HepG2 (cell line): Measurements from ENCODE around the gene NFE2L1. TPM values are rescaled to one million over a fixed set of nuclear protein-coding genes. Genes with fewer than 3 reads are reported as not detected.

Experiments
- ETV5 ChIP-seq: IDR thresholded peaks from 2 replicates; pipeline ENCODE4 v1.6.1; 2018; ENCODE audit warnings: missing biosample characterization, missing genetic modification reagents, inconsistent platforms, borderline replicate concordance
- GATA4 ChIP-seq: sonication (generic); IDR thresholded peaks from 2 replicates; pipeline ENCODE4 v1.6.1; 2016; ENCODE audit warnings: antibody characterized with exemption, low read depth, borderline replicate concordance
- KAT7 ChIP-seq: IDR thresholded peaks from 2 replicates; pipeline ENCODE4 v1.6.1; 2018; ENCODE audit warnings: borderline replicate concordance, missing compliant biosample characterization
- PLRG1 ChIP-seq: fragments of 450-650 bp; conservative IDR thresholded peaks from 2 replicates; pipeline ENCODE4 v1.6.1; 2016
- ZNF230 ChIP-seq: sonication (generic); formaldehyde crosslinking; IDR thresholded peaks from 2 replicates; pipeline ENCODE4 v1.4.0; 2020; ENCODE audit warnings: mild to moderate bottlenecking, missing genetic modification reagents
- ZNF350 ChIP-seq: sonication (generic); formaldehyde crosslinking; IDR thresholded peaks from 2 replicates; pipeline ENCODE4 v1.4.0; 2020; ENCODE audit warnings: mild to moderate bottlenecking, low read depth, missing genetic modification reagents, borderline replicate concordance
- ZNF615 ChIP-seq: sonication (generic); formaldehyde crosslinking; IDR thresholded peaks from 2 replicates; pipeline ENCODE4 v1.5.0; 2020; ENCODE audit warnings: mild to moderate bottlenecking, missing genetic modification reagents, borderline replicate concordance
- ZNF766 ChIP-seq: sonication (generic); formaldehyde crosslinking; IDR thresholded peaks from 2 replicates; pipeline ENCODE4 v1.5.0; 2020; ENCODE audit warnings: missing genetic modification reagents, borderline replicate concordance
- polyA plus RNA-seq, 8 experiments: library from polyadenylated mRNA; depleted of rRNA in 3 of 8; stranded (reverse) in 7 of 8; unstranded in 1 of 8; fragments of >200 nt; fragmentation: Illumina TruSeq in 4 of 8; extraction: Trizol in 4 of 8; gene quantifications; 2 replicates each; pipeline versions ENCODE4 v1.2.1 to v1.2.3, GENCODE V29; 2011 to 2016; ENCODE audit warnings: low read depth in 4 of 8, missing spikeins in 1 of 8, mixed read lengths in 1 of 8; ENCODE audit not compliant: insufficient read depth in 1 of 8
- total RNA-seq, 5 experiments: library from RNA; depleted of rRNA; stranded (reverse); fragments of >200 nt; fragmentation: Illumina TruSeq; extraction: Trizol; gene quantifications; 2 replicates each; pipeline ENCODE4 v1.2.3, GENCODE V29; 2016; ENCODE audit warnings: low read depth in 1 of 5
- TF ChIP-seq, protein P1 (sequence below): sonication (generic); formaldehyde crosslinking; IDR thresholded peaks from 2 replicates; pipeline ENCODE4 v1.8.0; 2022; ENCODE audit warnings: missing genetic modification reagents, mild to moderate bottlenecking, moderate library complexity, borderline replicate concordance
- TF ChIP-seq, protein P2 (sequence below): sonication (generic); formaldehyde crosslinking; IDR thresholded peaks from 2 replicates; pipeline ENCODE4 v1.5.1; 2020; ENCODE audit warnings: missing genetic modification reagents, mild to moderate bottlenecking, borderline replicate concordance
- TF ChIP-seq, protein P3 (sequence below): sonication (generic); formaldehyde crosslinking; IDR thresholded peaks from 2 replicates; pipeline ENCODE4 v1.8.1; 2022; ENCODE audit warnings: low read depth, mild to moderate bottlenecking, missing genetic modification reagents
- TF ChIP-seq, protein P4 (sequence below): sonication (generic); formaldehyde crosslinking; IDR thresholded peaks from 2 replicates; pipeline ENCODE4 v1.4.0; 2020; ENCODE audit warnings: missing genetic modification reagents
- TF ChIP-seq, protein P5 (sequence below): sonication (generic); formaldehyde crosslinking; IDR thresholded peaks from 2 replicates; pipeline ENCODE4 v1.8.0; 2022; ENCODE audit warnings: mild to moderate bottlenecking, missing genetic modification reagents, moderate library complexity
- TF ChIP-seq, protein P6 (sequence below): sonication (generic); formaldehyde crosslinking; IDR thresholded peaks from 2 replicates; pipeline ENCODE4 v1.5.1; 2020; ENCODE audit warnings: missing genetic modification reagents, mild to moderate bottlenecking, borderline replicate concordance

The NFE2L1 gene
- total and polyA plus RNA-seq, 2 of the 13 experiments (the other 11 are each of a cell fraction or from before 2014, with no cell fraction given), result 67.0 to 234 TPM

DNA sequence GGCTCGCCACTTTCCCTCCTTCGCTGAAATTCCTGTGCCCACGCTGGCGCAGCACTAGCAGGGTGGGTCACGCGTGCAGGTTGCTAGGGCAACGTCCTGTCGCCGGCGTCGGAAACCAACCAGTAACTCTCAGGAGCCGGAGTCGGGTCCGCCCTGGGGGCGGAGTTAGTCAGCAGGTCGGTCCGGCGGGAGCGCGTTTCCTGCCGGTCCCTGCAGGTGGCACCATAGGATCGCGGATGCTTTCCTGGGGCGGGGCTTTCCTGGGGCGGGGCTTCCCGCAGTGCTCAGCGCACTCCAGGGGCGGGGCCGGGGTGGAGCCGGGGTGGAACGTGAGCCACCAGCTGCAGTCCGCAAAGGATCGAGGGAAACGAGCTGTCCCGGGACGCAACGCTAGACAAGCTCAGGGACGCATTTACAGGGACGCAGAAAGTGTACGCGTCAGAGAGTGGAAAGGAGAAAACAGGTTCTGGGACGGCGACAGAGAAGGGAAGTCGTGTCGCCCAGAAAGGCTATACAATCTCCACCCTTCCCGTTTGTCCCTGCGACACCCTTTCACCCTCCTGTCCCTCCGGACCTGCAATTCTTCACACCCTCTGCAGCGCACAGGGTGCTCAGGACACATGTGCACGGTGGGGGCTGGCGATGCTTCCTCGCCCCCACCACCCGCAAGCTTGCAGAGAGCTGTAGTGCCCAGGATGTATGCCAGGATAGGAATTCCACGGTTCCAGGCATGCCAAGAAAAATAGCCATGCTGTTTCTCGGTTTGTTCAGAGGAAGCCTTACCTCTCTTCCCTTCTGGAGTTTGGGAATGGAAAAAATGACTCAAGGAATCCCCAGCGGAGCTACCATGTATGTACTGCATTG, 22.9 kb upstream of the NFE2L1 start (continued):
- TF ChIP-seq, protein P1, sequence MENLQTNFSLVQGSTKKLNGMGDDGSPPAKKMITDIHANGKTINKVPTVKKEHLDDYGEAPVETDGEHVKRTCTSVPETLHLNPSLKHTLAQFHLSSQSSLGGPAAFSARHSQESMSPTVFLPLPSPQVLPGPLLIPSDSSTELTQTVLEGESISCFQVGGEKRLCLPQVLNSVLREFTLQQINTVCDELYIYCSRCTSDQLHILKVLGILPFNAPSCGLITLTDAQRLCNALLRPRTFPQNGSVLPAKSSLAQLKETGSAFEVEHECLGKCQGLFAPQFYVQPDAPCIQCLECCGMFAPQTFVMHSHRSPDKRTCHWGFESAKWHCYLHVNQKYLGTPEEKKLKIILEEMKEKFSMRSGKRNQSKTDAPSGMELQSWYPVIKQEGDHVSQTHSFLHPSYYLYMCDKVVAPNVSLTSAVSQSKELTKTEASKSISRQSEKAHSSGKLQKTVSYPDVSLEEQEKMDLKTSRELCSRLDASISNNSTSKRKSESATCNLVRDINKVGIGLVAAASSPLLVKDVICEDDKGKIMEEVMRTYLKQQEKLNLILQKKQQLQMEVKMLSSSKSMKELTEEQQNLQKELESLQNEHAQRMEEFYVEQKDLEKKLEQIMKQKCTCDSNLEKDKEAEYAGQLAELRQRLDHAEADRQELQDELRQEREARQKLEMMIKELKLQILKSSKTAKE, result no peak
- no peak for TF ChIP-seq ZNF766 (CRISPR knock-in tag)
- TF ChIP-seq GATA4, result no peak
- peak; percentile 48; the same call in 1 of the 2 replicates for TF ChIP-seq KAT7
- TF ChIP-seq, protein P2, sequence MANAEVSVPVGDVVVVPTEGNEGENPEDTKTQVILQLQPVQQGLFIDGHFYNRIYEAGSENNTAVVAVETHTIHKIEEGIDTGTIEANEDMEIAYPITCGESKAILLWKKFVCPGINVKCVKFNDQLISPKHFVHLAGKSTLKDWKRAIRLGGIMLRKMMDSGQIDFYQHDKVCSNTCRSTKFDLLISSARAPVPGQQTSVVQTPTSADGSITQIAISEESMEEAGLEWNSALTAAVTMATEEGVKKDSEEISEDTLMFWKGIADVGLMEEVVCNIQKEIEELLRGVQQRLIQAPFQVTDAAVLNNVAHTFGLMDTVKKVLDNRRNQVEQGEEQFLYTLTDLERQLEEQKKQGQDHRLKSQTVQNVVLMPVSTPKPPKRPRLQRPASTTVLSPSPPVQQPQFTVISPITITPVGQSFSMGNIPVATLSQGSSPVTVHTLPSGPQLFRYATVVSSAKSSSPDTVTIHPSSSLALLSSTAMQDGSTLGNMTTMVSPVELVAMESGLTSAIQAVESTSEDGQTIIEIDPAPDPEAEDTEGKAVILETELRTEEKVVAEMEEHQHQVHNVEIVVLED (CRISPR knock-in tag), result peak; percentile 68; the same call in 1 of the 2 replicates
- TF ChIP-seq, protein P3, sequence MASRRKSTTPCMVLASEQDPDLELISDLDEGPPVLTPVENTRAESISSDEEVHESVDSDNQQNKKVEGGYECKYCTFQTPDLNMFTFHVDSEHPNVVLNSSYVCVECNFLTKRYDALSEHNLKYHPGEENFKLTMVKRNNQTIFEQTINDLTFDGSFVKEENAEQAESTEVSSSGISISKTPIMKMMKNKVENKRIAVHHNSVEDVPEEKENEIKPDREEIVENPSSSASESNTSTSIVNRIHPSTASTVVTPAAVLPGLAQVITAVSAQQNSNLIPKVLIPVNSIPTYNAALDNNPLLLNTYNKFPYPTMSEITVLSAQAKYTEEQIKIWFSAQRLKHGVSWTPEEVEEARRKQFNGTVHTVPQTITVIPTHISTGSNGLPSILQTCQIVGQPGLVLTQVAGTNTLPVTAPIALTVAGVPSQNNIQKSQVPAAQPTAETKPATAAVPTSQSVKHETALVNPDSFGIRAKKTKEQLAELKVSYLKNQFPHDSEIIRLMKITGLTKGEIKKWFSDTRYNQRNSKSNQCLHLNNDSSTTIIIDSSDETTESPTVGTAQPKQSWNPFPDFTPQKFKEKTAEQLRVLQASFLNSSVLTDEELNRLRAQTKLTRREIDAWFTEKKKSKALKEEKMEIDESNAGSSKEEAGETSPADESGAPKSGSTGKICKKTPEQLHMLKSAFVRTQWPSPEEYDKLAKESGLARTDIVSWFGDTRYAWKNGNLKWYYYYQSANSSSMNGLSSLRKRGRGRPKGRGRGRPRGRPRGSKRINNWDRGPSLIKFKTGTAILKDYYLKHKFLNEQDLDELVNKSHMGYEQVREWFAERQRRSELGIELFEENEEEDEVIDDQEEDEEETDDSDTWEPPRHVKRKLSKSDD (CRISPR knock-in tag), result no peak; the same call in 1 of the 2 replicates
- peak; percentile 73; the same call in 1 of the 2 replicates for TF ChIP-seq ZNF615 (CRISPR knock-in tag)
- TF ChIP-seq, protein P4, sequence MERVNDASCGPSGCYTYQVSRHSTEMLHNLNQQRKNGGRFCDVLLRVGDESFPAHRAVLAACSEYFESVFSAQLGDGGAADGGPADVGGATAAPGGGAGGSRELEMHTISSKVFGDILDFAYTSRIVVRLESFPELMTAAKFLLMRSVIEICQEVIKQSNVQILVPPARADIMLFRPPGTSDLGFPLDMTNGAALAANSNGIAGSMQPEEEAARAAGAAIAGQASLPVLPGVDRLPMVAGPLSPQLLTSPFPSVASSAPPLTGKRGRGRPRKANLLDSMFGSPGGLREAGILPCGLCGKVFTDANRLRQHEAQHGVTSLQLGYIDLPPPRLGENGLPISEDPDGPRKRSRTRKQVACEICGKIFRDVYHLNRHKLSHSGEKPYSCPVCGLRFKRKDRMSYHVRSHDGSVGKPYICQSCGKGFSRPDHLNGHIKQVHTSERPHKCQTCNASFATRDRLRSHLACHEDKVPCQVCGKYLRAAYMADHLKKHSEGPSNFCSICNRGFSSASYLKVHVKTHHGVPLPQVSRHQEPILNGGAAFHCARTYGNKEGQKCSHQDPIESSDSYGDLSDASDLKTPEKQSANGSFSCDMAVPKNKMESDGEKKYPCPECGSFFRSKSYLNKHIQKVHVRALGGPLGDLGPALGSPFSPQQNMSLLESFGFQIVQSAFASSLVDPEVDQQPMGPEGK (CRISPR knock-in tag), result peak; percentile 74
- TF ChIP-seq, protein P5, sequence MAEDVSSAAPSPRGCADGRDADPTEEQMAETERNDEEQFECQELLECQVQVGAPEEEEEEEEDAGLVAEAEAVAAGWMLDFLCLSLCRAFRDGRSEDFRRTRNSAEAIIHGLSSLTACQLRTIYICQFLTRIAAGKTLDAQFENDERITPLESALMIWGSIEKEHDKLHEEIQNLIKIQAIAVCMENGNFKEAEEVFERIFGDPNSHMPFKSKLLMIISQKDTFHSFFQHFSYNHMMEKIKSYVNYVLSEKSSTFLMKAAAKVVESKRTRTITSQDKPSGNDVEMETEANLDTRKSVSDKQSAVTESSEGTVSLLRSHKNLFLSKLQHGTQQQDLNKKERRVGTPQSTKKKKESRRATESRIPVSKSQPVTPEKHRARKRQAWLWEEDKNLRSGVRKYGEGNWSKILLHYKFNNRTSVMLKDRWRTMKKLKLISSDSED, result no peak
- TF ChIP-seq, protein P6, sequence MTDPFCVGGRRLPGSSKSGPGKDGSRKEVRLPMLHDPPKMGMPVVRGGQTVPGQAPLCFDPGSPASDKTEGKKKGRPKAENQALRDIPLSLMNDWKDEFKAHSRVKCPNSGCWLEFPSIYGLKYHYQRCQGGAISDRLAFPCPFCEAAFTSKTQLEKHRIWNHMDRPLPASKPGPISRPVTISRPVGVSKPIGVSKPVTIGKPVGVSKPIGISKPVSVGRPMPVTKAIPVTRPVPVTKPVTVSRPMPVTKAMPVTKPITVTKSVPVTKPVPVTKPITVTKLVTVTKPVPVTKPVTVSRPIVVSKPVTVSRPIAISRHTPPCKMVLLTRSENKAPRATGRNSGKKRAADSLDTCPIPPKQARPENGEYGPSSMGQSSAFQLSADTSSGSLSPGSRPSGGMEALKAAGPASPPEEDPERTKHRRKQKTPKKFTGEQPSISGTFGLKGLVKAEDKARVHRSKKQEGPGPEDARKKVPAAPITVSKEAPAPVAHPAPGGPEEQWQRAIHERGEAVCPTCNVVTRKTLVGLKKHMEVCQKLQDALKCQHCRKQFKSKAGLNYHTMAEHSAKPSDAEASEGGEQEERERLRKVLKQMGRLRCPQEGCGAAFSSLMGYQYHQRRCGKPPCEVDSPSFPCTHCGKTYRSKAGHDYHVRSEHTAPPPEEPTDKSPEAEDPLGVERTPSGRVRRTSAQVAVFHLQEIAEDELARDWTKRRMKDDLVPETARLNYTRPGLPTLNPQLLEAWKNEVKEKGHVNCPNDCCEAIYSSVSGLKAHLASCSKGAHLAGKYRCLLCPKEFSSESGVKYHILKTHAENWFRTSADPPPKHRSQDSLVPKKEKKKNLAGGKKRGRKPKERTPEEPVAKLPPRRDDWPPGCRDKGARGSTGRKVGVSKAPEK (CRISPR knock-in tag), result no peak
- TF ChIP-seq ZNF230 (CRISPR knock-in tag), result no peak
- TF ChIP-seq ZNF350 (CRISPR knock-in tag), result no peak
- peak; percentile 30; the same call in 1 of the 2 replicates for TF ChIP-seq ETV5 (CRISPR knock-in tag)
- TF ChIP-seq PLRG1, result no peak
